Endothelial cell of umbilical vein (primary cell): ENCODE measurements around the gene NUP58.

Experiments
- CTCF ChIP-seq, 2 donors: IDR thresholded peaks; 1 replicate in 1 of 2; 2 replicates in 1 of 2; pipeline ENCODE4 v1.5.1; 2011; ENCODE audit warnings: low read length in 2 of 2, mild to moderate bottlenecking in 2 of 2, moderate library complexity in 2 of 2, control low read depth in 1 of 2, inconsistent platforms in 1 of 2, low read depth in 1 of 2; ENCODE audit not compliant: insufficient read depth in 1 of 2; ENCODE audit errors: extremely low read depth in 1 of 2
- EZH2 ChIP-seq: IDR thresholded peaks from 2 replicates; pipeline ENCODE4 v1.6.1; 2012; ENCODE audit warnings: borderline replicate concordance, low read depth, mild to moderate bottlenecking, moderate library complexity, low read length, inconsistent platforms; ENCODE audit not compliant: severe bottlenecking
- FOS ChIP-seq: IDR thresholded peaks from 2 replicates; pipeline ENCODE4 v1.6.1; 2011; ENCODE audit warnings: mild to moderate bottlenecking, low read length, moderate library complexity, borderline replicate concordance; ENCODE audit not compliant: insufficient read depth
- GATA2 ChIP-seq: IDR thresholded peaks from 2 replicates; pipeline ENCODE4 v1.7.0; 2011; ENCODE audit warnings: low read depth, mild to moderate bottlenecking, moderate library complexity, mixed read lengths, low read length; ENCODE audit not compliant: insufficient read length, insufficient read depth
- MAX ChIP-seq: IDR thresholded peaks from 2 replicates; pipeline ENCODE4 v1.6.1; 2011; ENCODE audit not compliant: insufficient read depth, insufficient read length
- MYC ChIP-seq: IDR thresholded peaks from one replicate; pipeline ENCODE4 v1.6.1; 2011; ENCODE audit warnings: mild to moderate bottlenecking, low read depth, low read length
- POLR2A ChIP-seq: IDR thresholded peaks from 2 replicates; pipeline ENCODE4 v1.6.1; 2012; ENCODE audit warnings: low read depth, mild to moderate bottlenecking, control low read depth, low read length
- POLR2AphosphoS5 ChIP-seq: IDR thresholded peaks from 2 replicates; pipeline ENCODE4 v1.6.1; 2012; ENCODE audit warnings: low read depth, mild to moderate bottlenecking, control low read depth, low read length, moderate library complexity; ENCODE audit not compliant: insufficient read depth

DNA sequence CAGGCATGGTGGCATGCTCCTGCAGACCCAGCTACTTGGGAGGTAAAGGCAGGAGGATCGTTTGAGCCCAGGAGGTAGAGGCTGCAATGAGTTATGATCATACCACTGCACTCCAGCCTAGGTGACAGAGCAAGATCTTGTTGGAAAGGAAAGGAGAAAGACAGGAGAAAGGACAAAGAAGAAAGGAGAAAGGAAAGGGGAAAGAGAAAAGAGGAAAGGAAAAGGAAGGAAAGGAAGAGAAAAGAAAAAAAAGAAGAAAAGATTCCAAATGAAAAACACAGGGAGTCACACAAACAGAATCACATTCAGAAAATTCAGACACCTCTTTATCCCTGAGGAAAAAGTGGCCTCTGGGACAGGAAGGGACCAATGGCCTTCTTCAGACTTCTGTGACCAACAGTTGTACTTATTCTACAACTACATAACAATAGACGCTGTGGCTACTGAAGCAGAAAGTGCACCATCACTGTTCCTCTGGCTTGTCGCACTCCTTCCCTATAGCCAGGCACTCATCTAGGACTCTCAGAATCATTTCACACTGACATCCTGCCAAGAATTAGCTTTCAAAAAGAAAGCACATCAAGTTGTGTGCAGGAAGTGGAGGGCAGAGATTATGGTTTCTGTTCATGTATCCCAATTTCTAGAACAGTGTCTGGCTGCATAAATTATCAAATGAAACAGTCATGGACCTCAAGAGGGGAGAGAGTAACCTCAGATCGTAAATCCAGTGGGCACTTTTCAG, 20.1 kb upstream of the NUP58 start:
- TF ChIP-seq POLR2AphosphoS5 (no peak), CTCF (IDR thresholded peaks at IDR 0.05; ENCODE audit: extremely low read depth in 1 of 2, insufficient read depth in 1 of 2, low read depth in 1 of 2, low read length in 2 of 2) (no peak), POLR2A (no peak), MAX (no peak), MYC (no peak), EZH2 (no peak), FOS (no peak), GATA2 (no peak)
